Temporal lobe (tissue), 2 donors: ENCODE results near the gene HMCN2. TPM values are rescaled to one million over a fixed set of nuclear protein-coding genes. Genes with fewer than 3 reads are reported as not detected.

ENCODE experiments used
- small RNA-seq: library from RNA; depleted of rRNA; stranded (forward); fragments of <200 nt; gene quantifications from one replicate; pipeline ENCODE3, GENCODE V24; 2014; ENCODE audit warnings: low replicate concordance
- total RNA-seq: library from RNA; depleted of rRNA; stranded (reverse); fragments of >200 nt; gene quantifications from one replicate; pipeline ENCODE4 v1.2.3, GENCODE V29; 2014

The HMCN2 gene
- total RNA-seq, 1 donor from 2014 or later: under 0.01 TPM

Small RNA genes within 50 kb of the gene (small RNA-seq; reads per million reads assigned to genes)
- not detected for gene RN7SL665P

Other genes starting within 250 kb of the HMCN2 start
- gene FNBP1, start 222.6 kb upstream of the HMCN2 start, total RNA-seq: 42.0 TPM
- 27.0 TPM for gene GPR107, start 211.9 kb upstream of the HMCN2 start, total RNA-seq
- 138 TPM for gene NCS1, start 93.4 kb upstream of the HMCN2 start, total RNA-seq
- 16.2 TPM for gene ASS1, start 179.2 kb downstream of the HMCN2 start, total RNA-seq